ENCODE results near the gene FAM174C.
"Not testable (repeated sequence)": the region's sequence is repeated elsewhere in the genome, so short reads cannot be mapped to it uniquely, and the experiment has no call there.

Gene FAM174C

DNA sequence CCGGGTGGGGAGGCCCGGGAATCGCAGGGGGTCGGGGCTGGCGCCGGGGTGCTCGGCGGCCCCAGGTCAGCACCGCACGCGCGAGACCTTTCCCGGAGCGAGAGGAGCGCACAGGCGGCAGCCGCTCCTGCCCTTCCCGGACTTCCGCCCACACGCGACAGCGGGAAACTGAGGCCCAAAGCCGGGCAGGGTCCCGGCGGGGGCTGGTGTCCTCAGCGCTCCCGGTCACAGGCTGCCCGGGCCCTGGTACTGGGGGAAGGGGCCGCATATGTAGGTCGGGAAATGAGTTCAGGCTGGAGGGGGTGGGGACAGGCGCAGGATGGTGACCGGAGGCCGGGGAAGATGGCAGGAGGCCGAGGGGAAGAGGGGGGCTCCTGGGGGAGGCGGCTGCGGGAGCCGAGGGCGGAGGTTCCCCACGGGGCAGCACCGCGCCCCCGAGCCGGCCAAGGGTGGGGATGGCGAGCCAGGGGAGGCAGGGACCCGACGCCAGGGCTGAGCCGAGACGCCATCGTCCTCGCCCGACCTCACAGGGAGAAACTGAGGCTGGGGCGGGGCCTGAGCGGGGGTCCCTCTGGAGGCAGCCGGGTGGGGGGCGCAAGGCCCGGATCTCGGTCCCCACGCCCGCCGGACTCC is 38.2 kb upstream of the FAM174C start:
- no peak for DNase-seq (ENCODE audit: low spot score)

DNA sequence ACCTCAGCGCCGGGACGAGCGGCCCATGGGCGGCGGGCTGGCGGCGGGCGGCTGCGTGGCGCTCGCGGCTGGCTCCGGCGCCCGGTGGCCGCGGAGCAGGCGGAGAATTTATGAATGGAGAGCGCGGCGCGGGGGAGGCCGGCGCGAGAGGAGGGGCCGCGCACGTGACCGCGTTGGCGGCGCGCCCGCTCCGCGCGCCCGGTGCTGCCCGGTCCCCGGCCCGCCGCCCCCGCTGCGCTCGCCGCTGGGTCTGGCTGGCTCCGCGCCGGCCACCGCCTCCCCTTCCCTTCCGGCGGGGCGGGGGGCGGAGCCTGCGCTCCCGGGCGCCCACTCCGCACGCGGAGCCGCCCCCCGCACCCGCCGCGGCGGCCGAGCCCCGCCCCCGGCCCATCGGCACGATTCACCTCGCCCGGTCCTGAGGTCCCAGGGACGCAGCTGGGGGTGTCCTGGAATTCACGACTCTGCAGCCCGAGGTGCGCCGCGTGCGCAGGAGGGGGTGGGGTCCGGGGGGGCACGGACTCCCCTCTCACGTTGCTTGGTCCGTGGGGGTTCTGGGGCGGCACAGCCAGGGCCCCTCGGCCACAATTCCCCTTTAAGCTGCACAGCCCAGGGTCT is 37.5 kb upstream of the FAM174C start, which contains the start of gene CBARP:
CBARP (minus strand) TSS at position 252 of the 615 bp plus-strand sequence. CDS start 1,905 bp downstream, outside the sequence.
- DNase-seq (ENCODE audit: low spot score): no peak

GRCh38 chr19:1238369-1239303 is 36.7 kb upstream of the FAM174C start:
- DNase-seq (ENCODE audit: low spot score): no peak

GRCh38 chr19:1239420-1239795 is 35.9 kb upstream of the FAM174C start:
- DNase-seq (ENCODE audit: low spot score): no peak

DNA sequence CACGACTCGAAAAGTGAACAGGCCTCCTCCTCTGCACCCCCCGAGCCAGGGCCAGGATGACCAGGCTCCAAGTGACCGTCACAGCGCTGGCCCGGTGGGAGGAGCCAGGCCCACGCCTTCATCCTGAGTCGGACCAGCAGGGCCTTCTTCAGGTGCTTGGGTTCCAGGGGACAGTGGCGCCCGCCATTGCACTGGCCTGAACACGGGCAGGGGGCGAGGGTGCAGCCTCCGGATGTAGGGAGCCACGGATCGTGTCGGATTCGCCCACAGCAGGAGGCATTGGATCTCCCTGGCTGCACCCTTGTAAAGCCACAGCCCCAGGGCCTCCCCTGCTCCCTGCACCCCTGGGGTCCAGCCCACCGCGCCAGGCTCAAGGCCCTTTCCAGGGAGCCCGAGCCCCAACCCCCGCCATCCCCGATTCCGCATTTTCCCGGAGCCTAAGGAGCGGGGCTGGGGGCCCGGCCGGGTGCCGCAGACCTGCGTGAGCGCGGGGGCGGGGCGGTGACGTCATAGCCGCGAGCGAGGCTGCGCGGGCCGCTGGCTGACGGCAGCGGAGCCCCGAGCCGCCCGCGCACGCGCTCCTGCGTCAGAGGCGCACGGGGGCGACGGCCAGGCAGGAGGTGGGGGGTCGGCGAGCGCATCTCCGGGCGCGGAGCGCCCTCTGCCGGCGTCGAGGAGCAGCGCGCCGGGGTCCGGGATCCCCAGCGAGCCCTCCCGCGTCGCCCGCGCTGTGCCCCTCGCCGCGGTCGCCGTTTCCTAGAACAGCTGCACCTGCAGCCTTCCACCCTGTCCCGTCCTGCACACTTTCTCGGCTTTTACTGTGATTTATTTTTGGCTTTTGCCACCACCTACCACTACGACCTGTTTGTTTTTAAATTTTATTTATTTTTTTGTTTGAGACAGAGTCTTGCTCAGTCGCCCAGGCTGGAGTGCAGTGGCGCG is 35.3 kb upstream of the FAM174C start:
- peak; percentile 92 for DNase-seq (ENCODE audit: low spot score)

GRCh38 chr19:1240925-1241324 is 34.4 kb upstream of the FAM174C start:
- DNase-seq (ENCODE audit: low spot score): no peak

GRCh38 chr19:1241417-1242095 is 33.8 kb upstream of the FAM174C start, which contains the start of gene ATP5F1D:
ATP5F1D (plus strand) TSS chr19:1241751; CDS start chr19:1241851, 100 bp downstream.
- DNase-seq (ENCODE audit: low spot score): peak; percentile 97

GRCh38 chr19:1243768-1244692 is 31.3 kb upstream of the FAM174C start:
- peak; percentile 89 for DNase-seq (ENCODE audit: low spot score)

GRCh38 chr19:1244693-1245451 is 30.5 kb upstream of the FAM174C start:
- DNase-seq (ENCODE audit: low spot score): no peak

DNA sequence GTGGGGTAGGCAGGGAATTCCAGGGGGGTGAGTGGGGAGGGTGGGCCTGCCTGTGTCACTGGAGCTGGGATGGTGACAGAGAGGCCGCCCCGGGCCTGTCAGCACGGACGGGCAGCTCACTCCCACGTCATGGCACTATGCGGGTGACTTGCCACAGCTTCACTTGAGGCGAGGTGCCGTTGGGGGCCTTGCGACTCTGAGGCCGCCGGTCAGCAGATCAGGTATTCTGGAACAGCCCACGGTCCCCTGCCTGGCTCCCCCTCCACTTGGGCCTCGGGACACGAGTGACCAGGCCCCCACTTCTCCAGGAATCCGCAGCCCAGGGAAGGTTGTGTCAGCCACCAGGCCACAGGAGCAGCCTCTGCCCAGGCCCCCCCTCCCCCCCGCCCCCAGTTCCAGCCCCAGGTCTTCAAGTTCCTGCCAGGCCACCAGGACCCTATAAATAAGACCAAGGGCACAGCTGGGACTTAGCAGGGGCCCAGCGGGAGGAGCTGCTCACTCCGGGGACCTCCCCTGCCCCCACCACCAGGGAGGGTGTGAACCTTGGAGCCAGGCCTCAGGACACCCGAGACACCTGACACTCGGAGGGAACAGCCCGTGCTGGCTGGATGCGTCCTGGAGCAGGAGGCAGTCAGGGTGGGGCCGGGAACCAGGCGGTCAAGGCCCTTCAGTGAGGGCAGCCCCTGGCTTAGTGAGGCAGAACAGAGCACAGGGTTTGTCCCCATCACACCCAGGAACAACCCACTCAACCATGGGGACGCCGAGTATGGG is 29.7 kb upstream of the FAM174C start:
- DNase-seq (ENCODE audit: low spot score): peak; percentile 10

DNA sequence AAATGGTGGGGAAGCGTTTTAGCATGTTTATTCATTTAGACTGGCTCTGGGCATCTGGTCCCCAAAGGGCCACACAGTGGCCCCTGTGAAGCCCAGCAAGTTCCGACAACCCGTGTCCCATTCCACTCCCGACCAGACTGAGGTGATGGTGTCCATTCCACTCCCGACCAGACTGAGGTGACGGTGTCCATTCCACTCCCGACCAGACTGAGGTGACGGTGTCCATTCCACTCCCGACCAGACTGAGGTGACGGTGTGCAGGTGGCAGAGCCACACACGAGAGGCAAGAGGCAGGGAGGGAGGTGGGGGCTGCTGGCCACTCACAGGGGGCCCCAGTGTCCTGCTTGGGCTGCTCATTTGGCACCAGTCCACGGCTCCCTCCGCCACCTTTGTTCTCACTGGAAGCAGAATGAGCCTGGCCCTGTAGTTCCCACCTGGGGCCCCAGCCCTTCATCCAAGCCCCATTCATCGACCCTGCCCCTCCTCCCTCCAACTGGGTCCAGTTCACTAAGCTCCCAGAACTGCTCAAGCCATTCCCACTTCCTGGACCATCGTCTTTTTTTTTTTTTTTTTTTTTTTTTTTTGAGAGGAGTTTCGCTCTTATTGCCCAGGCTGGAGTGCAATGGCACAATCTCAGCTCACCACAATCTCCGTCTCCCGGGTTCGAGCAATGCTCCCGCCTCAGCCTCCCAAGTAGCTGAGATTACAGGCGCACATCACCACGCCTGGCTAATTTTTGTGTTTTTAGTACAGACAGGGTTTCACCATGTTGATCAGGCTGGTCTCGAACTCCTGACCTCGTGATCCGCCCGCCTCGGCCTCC is 28.9 kb upstream of the FAM174C start:
- DNase-seq (ENCODE audit: low spot score): not testable (repeated sequence)

GRCh38 chr19:1247748-1248138 is 27.6 kb upstream of the FAM174C start:
- no peak for DNase-seq (ENCODE audit: low spot score)

DNA sequence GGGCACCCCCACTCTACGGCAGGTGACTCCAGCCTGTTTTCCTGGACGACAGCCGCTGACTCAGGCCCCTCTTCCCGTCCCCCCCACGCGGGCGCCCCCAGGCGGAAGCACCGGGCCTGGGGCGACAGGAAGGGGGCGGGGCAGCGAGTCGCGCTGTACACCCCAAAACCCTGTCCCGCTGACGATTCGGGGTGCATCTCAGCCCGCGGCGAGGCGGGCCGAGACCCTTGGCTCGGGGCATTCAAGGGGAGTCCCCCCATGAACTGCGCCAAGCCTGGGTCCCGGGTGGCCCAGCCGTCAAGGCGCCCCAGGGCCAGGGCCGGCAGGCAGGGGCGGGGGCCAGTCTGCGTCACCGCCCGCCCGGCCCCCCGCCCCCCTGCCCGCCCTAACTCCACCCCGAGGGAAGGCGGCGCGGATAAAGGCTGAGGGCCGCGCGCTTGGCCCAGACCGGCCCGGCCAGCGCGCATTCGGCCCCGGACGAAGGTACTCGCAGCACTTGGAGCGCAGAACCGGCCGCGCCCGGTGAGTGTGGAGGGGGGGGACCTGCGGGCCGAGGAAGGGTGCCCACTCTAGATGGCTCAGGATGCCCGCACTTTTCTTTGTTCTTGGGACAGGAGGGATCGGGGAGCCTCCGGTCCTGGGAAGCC is 27.1 kb upstream of the FAM174C start, which contains the start of gene MIDN:
MIDN (plus strand) TSS at position 445 of the 647 bp plus-strand sequence. CDS start 1,714 bp downstream, outside the sequence.
- peak; percentile 77 for DNase-seq (ENCODE audit: low spot score)

- DNase-seq (ENCODE audit: low spot score): peak; percentile 73
Observed at GRCh38 chr19:1248786-1249297, 26.5 kb upstream of the FAM174C start.

DNA sequence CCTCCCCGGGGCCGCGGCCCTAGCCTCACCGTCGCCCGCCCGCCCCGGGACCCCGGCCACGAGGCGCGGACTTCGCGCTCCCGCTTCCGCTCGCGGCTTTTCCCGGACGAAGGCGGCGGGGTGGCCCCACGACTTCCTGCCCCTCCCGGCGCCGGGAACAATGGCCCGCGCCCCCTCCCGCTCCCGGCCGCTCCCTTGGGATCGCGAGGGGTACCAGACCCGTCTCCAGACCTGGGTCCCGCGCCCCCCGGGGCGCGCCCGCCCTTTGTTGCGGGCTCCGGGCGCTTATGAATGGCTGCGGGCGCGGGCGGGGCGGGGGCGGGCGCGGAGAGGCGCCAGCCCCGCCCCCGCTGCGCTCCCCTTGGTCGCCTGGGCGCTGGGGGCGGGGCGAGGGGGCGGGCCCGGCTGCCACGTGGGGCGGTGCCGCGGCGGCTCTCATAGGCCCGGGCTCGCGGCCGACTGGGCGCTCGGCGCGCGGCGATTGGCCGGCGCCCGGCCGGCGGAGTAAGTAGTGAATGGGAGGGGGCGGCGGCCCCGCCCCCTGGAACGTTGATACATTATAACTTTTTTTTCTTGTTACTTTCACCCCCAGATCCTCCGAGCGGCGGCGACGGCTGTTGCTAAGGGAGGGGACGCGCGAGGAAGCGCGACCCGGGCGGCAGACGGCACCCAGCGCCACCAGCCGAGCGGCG is 25.9 kb upstream of the FAM174C start:
- peak; percentile 93 for DNase-seq (ENCODE audit: low spot score)

DNA sequence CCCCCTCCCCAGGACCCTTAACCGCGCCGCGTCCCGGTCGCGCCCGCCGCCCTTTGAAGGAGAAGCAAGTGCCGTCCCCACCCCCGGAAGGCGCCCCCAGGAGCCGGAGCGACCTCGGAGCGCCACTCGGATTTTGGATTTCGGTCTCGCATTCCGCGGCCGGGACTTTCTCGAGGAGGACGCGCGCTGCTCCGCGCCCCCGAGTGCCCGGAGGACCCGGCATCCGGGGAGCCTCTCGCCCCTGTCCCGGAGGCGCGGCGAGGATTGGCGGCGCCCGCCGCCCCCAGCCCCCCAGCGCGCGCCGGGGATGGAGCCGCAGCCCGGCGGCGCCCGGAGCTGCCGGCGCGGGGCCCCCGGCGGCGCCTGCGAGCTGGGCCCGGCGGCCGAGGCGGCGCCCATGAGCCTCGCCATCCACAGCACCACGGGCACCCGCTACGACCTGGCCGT is 25.3 kb upstream of the FAM174C start:
- no peak for DNase-seq (ENCODE audit: low spot score)

All from Ammon's horn (tissue), 1 donor.